HG03457 (cell line): ENCODE results near the gene CERS6.

ENCODE experiments used
- ATAC-seq: cut with Tn5 transposase; IDR thresholded peaks from one replicate; pipeline ENCODE4 v1.9.1; 2021; ENCODE audit warnings: moderate number of reproducible peaks; ENCODE audit not compliant: unreplicated experiment

Gene CERS6

GRCh38 chr2:168565512-168565911, 109.4 kb downstream of the CERS6 start:
- ATAC-seq: no peak

DNA sequence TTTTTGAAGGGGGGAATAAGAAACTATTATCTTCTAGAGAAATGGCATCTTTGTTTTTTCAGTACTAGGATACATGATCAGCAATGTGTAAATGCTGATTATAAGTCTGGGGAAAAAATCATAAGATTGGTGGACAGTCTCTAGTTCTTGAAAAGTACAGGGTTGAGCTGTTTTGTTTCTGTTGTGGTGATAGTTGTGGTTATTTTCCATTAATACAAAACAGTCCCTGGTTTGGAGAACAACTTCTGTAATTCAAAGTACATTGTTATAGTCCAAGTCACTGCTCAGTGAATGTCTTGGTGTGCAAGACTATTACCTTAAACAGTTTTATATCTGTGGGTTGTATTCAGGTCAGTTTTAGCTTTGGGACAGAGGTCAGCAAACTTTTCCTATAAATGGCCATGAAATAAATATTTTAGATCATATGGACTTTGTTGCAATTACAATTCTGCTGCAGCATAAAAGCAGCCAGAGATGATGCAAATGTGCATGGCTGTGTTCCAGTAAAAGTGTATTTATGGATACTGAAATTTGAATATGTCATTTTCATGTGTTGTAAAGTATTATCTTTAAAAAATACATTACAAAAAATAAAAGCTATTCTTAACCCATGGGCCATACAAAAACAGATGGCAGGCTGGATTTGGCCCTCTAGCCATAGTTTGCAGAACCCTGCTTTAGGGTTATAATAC, 111.0 kb downstream of the CERS6 start:
- no peak for ATAC-seq

GRCh38 chr2:168567836-168568235, 111.8 kb downstream of the CERS6 start:
- ATAC-seq: no peak

- ATAC-seq: no peak
Measured at GRCh38 chr2:168568476-168569267, 112.6 kb downstream of the CERS6 start.

- no peak for ATAC-seq
Measured at GRCh38 chr2:168571061-168571460, 115.0 kb downstream of the CERS6 start.

GRCh38 chr2:168573128-168573903, 117.2 kb downstream of the CERS6 start:
- ATAC-seq: no peak

DNA sequence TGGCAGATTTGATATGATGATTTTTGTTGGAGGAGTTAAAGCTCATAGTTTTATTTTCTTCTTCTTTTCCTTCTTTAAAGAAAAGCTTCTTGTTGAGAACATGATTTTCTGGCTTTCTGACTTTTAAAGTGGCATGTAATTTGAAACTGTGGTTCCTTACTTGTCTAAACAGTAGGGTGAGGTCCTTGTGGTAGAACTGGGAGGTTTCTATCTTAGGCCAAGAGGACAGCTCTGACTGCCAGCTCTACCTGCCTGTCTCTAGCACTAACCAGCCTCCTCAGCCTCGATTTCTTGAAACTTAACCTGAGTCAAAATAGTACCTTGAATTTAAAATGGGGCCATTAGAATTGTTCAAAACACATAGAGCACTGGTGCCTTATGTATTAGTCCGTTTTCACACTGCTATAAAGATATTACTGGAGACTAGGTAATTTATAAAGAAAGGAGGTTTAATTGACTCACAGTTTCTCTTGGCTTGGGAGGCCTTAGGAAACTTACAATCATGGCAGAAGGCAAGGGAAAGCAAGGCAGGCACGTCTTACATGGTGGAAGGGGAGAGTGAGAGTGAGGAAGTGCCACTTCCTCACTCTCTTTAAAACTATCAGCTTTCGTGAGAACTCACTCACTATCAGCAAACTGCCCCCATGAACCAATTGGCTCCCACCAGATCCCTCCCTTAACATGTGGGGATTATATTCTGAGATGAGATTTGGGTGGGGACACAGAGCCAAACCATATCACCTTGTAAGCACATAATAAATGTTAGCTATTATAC, 119.0 kb downstream of the CERS6 start:
- ATAC-seq: no peak

GRCh38 chr2:168577885-168578284, 121.8 kb downstream of the CERS6 start:
- no peak for ATAC-seq

GRCh38 chr2:168583064-168583709, 127.1 kb downstream of the CERS6 start:
- peak; percentile 52 for ATAC-seq

DNA sequence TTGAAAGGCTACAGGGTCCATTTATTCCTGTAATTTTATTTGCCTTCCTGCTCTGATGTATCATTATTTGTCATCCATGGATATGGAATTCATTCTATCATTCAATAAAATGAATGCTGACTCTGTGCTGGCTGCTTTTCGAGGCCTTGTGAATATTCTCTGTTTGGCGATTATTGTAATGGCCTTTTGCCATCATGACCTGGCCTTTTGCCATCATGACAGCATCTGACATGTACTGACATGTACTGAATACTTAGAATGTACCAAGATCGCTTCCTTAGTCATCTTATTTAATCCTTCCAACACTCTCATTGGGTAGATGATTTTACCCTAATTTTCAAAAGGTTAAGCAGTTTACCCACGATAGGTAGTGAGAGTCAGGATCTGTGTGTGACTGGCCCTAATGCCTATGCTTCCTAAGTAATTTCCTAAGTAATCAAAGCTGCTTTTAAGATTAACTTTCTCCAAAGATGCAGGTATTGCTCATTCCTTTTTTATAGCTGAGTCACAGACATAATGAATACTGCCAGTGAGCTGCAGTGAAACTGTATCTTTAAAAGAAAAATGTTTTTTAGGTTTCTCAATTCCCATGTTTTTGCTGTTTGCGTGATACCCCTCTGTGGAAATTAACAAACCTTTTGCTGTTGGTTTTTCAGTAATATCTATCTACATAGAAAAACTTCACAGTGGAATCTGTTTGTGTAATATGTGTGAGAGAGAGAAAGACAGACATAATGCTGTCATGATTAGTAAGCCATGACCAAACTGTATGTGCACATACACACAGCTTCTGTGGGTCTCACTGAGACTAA, 127.8 kb downstream of the CERS6 start:
- ATAC-seq: no peak

GRCh38 chr2:168584911-168585310, 128.8 kb downstream of the CERS6 start:
- ATAC-seq: no peak

- ATAC-seq: no peak
Measured at GRCh38 chr2:168585700-168586099, 129.6 kb downstream of the CERS6 start.

- ATAC-seq: no peak
Measured at GRCh38 chr2:168587307-168587706, 131.2 kb downstream of the CERS6 start.

DNA sequence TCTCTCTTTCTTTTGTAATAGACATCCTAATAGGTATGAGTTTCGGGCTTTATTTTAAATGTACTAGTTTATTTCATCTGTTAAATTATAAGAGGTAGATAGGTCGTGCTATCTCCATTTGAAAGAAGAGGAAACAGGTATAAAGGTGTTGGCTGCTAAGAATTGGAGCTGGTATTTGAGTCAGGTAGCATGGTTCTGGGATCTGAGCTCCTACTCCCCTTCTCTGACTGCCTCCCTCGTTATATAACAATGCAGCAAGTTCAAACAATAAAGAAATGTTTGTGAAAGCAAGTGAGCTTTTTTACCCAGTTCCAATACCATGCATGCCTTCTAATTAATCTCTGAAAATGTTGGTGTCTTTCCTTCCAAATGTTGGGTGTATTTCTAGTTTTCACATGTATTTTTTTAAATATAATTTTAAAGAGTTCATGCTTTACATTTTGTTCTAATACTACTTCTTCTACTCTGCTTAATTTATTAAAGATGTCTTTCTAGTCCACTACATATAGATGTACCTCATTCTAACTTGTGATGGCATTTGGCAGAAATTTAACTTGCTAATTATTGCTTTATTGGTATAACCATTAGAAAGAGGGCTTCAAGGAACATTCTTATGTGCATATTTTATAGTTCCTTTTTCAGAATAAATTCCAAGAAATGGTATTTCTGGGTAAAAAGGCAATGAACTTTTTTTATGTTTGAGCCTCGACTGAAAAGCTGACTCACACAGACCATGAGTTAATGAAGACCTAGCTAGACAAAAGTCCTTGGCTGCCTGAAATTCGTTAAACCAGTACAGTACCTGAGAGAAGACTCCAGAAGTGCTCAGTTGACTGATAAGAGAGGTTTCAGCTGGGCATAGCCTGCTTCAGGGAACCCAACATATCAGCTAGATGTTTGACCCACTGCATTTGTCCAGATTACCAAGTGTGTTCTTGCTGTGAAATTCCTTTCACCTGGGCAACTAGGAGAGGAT, 133.5 kb downstream of the CERS6 start:
- no peak for ATAC-seq

- no peak for ATAC-seq
Measured at GRCh38 chr2:168592181-168592831, 136.2 kb downstream of the CERS6 start.

DNA sequence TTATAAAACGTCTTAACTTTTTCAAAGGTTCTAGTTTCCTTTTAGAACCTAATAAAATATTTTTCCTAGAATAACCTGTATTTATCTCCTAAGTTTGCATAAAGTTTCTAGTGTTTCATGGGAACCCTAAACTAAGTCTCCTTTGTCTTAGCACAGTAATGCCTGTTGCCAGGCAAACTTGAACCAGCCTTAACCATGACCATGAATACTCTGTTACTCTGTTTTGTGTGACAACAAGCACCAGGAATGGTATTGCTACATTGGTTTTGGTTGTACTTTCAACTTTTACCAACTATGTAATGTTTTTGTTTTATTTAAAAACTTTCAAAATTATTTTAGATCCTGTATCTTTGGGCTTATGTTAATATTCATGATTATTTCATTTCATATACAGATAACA, 137.6 kb downstream of the CERS6 start:
- no peak for ATAC-seq

GRCh38 chr2:168594778-168595177, 138.7 kb downstream of the CERS6 start:
- ATAC-seq: peak; percentile 75
